GM18498 (cell line): ENCODE results near the gene CRAMP1.

Source experiments
- ATAC-seq: cut with Tn5 transposase; IDR thresholded peaks from one replicate; pipeline ENCODE4 v1.9.1; 2021; ENCODE audit warnings: mild to moderate bottlenecking, moderate library complexity; ENCODE audit not compliant: unreplicated experiment

Gene CRAMP1

GRCh38 chr16:1654505-1655268 lies 42.5 kb downstream of the CRAMP1 start:
- no peak for ATAC-seq

GRCh38 chr16:1655269-1655807 lies 43.2 kb downstream of the CRAMP1 start:
- no peak for ATAC-seq

- ATAC-seq, result no peak
Observed at GRCh38 chr16:1655909-1656807, 44.0 kb downstream of the CRAMP1 start.

GRCh38 chr16:1656808-1657617 lies 44.9 kb downstream of the CRAMP1 start:
- ATAC-seq, result no peak

GRCh38 chr16:1657841-1658240 lies 45.7 kb downstream of the CRAMP1 start:
- ATAC-seq, result no peak

- no peak for ATAC-seq
Observed at GRCh38 chr16:1659031-1659430, 46.9 kb downstream of the CRAMP1 start.

- no peak for ATAC-seq
Observed at GRCh38 chr16:1661826-1662225, 49.7 kb downstream of the CRAMP1 start.

GRCh38 chr16:1662543-1662942 lies 50.4 kb downstream of the CRAMP1 start:
- ATAC-seq, result no peak

GRCh38 chr16:1665829-1666228 lies 53.7 kb downstream of the CRAMP1 start:
- ATAC-seq, result no peak

- ATAC-seq, result no peak
Observed at GRCh38 chr16:1666316-1666715, 54.2 kb downstream of the CRAMP1 start.

- ATAC-seq, result no peak
Observed at GRCh38 chr16:1667271-1667670, 55.1 kb downstream of the CRAMP1 start.

- ATAC-seq, result no peak
Observed at GRCh38 chr16:1667916-1668315, 55.8 kb downstream of the CRAMP1 start.

- ATAC-seq, result no peak
Observed at GRCh38 chr16:1668612-1669319, 56.6 kb downstream of the CRAMP1 start.

- no peak for ATAC-seq
Observed at GRCh38 chr16:1669698-1670097, 57.5 kb downstream of the CRAMP1 start.

GRCh38 chr16:1670371-1670770 lies 58.2 kb downstream of the CRAMP1 start:
- no peak for ATAC-seq

GRCh38 chr16:1670866-1671265 lies 58.7 kb downstream of the CRAMP1 start:
- ATAC-seq, result no peak

- ATAC-seq, result no peak
Observed at GRCh38 chr16:1673424-1674151, 61.4 kb downstream of the CRAMP1 start.

- no peak for ATAC-seq
Observed at GRCh38 chr16:1674306-1674705, 62.1 kb downstream of the CRAMP1 start.

- no peak for ATAC-seq
Observed at GRCh38 chr16:1674751-1675664, 62.8 kb downstream of the CRAMP1 start.
